ENCODE data around the gene GRK4.

GRK4 gene

DNA sequence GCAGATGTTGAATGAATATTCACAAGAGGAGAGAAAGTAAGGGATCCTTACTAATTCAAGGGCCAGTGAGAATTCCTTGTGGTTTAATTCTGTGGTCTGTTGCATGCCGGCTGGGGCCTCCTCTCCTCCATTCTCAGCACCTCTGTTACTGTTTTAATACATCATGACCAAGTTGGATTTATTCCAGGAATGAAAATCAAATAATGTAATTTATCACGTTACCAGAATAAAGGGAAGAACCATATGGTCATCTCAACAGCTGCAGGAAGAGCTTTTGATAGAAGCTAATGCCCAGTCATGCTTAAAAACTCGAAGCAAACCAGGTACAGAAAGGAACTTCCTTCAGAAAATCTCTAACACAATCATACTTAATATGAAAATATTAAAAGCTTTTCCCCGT lies 54.1 kb downstream of the GRK4 start:
- no peak for DNase-seq

DNA sequence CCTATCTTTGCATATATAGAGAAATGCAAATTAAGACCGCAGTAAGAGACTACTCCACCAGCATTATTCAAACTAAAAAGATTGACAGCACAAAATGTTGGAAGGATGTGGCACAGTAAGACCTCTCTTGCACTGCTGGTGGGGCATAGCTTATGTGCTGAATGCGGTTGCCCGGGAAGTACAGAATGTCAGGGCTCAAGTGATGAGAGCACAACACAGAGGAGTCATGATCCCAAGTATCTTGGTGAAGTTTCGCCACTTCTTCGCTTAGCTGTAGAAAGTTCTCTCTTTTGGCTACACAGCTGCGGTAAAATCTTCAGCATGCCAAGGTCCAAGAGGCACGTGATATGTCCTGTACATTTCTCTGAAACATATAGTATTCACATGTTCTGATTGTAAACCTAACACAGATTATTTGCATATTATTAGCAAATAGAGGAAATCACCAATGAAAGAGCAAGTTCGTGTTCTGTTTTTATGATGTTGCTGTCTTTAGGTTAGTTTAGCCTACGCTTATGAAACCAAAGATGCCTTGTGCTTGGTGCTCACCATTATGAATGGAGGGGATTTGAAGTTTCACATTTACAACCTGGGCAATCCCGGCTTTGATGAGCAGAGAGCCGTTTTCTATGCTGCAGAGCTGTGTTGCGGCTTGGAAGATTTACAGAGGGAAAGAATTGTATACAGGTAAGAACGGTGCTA lies 55.9 kb downstream of the GRK4 start:
- no peak for DNase-seq

DNA sequence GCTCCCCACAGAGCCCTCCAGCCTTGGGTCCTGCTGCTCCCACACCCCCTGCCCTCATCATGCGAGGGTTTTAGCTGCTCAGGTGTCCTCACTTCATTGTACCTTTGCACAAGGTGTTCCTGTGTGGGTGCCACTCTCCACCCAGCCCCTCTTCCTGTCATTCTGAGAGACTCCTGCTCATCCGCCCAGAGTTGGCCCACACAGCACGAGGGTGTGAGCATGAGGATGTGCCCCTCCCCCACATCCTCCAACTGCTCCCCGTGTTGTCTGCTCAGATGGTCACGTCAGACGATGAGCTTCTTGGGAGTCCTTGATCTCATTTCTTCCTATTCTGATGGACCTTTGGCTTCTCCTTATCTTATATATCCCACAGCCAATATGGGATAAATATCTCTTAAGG lies 57.8 kb downstream of the GRK4 start:
- DNase-seq = no peak

DNA sequence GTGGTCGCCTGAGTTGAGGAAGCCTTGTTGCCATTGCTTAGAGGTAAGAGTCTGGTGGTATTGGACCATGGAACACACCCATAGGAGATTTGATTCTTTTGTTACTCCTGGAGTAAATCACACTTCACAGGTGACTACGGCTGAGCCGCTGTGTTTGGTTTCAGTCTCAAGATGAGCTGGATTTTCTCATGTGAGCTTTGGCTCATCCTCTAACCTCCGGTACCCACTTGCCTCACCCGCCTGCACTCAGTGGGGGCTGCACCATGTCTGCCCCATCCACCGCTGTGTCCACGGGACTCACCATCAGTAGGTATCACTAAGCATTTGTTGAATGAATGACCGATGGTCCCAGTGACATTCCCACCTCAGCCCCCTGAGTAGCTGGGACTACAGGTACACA lies 58.3 kb downstream of the GRK4 start:
- no peak for DNase-seq

DNA sequence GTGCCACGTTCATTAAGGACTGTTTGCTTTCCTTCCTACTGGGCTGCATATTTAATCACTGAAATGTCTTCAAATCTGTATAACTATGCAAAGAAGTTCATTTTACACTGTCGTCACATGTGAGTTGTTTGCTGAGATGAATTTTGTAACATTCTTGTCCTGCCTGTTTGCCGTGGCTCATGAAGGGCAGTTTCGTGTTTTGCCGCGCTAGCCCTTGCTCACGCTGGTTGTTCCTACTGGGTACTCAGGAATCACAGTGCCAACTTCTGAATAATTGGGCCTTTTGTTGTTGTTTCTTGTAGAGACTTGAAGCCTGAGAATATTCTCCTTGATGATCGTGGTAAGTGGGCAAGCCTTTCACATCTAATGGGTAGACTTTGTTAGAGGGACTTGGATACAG lies 58.7 kb downstream of the GRK4 start:
- no peak for DNase-seq

DNA sequence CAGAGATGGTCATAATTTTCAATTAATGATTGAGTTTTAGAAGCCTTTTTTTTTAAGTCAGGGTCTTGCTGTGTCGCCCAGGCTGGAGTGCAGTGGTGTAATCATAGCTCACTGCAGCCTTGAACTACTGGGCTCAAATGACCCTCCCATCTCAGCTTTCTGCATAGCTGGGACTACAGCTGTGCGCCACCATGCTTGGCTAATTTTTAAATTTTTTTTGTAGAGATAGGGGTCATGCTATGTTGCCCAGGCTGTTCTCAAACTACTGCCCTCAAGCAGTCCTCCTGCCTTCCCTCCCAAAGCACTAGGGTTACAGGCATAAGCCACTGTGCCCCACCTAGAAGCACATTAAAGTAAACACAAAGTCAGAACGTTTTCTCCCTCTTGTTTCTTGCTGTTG lies 59.3 kb downstream of the GRK4 start:
- DNase-seq = no peak

DNA sequence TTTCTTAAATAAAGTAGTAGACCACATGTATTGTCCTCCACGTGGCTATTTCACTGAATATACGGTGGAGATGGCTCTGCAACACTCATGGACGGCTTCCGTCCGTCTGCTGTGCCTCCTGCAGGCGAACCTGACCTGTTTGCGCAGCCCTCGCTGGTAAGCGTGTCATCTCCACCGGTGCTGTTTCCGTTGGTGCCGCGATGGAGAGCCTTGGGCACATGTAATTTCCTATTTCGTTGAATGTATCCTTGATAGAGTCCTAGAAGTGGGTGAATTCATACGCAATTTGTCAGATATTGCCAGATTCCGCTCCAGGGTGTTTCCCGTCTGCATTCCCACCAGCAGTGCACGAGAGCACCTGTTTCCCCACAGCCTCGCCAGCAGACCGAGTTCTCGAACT lies 62.5 kb downstream of the GRK4 start:
- DNase-seq = no peak

DNA sequence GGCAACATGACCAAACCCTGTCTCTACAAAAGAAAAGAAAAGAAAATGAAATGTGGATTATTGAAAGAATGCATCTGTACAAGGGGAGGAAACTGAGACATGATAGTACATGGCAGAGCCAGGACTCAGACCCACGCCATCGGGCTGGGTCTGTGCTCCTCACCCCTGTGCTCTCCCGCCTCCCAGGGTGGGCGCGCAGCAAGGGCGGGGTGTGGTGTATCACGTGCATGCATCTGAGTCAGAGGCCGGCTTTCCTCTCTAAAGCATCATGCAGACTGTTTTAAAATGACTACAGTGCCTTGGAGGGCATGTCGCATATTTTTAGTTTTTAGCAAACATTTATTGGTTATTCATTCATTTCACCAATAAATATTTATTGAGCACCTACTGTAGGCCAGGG lies 63.2 kb downstream of the GRK4 start:
- no peak for DNase-seq

DNA sequence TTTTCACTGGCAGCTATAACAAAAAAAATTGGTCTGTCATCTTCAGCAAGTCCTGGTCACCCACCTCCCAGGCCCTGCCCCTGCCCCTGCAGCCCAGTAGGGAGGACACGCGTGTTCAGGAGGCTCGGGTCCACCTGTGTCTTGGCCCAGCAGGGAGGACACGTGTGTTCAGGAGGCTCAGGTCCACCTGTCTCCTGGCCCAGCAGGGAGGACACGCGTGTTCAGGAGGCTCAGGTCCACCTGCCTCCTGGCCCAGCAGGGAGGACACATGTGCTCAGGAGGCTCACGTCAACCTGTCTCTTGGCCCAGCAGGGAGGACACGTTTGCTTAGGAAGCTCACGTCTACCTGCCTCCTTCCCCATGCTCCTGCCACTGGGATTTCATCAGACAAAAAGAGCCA lies 66.1 kb downstream of the GRK4 start:
- no peak for DNase-seq

DNA sequence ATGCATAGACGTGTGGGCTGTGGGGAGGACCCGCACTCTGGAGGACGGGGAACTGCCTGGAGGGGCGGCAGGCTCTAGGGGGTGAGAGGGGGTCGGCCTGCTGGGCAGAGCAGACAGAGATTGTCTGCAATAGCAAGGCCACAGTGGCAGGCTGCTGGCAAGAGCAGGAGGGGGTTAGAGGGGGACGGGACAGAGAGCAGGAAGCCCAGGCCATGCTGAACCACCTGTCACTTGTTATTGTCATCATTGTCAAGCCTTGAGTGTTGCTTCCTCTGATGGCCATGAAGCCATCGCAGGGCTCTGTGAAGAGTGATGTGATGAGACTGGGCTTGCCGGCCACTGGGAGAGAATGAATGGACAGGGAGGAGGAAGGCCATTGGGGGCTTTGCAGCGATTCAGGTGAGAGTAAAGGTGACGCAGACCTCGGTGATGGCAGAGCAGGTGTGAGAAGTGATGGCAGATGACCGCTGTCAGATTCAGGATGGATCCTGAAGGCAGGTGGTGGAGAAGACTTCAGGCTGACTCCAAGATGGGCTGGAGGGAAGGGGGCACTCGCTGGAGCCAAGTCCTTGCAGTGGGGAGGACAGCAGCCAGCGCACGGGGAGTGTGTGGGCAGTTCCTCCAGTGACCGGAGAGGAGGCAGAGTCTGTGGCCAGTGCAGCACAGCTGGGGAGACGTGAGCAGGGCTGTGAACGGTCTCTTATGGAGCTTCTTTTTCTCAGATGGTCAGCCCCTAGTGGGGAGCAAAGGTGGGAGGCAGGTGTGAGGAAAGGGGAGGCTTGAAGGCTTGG lies 67.4 kb downstream of the GRK4 start:
- no peak for DNase-seq

DNA sequence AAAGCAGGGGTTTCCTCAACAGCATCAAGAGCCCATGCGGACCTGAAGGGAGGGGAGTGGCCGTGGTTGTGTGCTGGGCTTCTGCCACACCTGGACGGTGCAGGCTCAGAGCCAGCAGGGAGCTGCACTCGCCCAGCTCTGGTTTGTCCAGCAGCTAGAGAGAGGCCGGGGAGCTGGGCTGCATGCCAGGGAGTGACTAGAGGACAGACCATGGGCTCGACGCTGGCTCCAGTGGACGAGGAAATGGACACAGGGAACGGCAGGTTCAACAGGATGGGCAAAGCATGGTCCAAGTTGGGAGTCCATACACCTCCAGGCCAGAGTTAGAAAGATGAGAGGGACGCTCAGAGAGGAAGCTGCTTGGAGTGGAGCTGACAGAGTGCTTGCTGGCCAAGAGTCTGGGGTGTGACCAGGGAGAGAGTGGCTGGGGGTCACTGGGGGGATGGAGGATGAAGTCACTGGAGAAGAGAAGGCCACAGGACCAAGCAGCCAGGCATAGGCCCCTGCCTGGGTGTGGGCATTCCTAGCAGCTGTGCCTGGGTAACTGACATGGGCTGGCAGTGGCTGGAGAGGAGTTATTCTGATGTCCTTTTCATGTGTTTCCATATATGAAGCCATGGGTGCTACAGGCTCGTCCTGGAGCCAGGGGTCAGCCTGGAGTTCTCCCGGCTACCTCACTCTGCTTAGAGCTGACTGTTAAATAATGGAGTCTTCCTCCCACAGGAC lies 68.1 kb downstream of the GRK4 start:
- DNase-seq = no peak

DNA sequence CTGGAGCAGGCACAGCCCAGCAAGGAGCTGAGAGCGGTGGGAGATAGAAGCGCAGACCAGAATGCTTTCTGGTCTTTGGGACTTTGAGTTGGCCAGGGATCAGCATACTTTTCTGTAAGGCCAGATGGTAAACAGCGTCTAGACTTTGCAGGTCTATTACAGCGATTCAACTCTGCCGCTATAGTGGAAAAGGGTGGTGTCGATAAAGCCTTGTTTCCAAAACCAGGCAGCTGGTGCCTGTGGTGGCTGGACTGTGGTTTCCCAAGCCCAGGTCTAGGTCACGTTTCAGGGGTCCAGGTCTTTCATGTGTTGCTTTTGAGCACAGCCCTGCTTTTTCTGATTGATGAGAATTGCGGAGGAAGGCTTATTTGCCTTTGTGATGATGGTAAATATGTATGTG lies 70.9 kb downstream of the GRK4 start:
- DNase-seq = no peak

DNA sequence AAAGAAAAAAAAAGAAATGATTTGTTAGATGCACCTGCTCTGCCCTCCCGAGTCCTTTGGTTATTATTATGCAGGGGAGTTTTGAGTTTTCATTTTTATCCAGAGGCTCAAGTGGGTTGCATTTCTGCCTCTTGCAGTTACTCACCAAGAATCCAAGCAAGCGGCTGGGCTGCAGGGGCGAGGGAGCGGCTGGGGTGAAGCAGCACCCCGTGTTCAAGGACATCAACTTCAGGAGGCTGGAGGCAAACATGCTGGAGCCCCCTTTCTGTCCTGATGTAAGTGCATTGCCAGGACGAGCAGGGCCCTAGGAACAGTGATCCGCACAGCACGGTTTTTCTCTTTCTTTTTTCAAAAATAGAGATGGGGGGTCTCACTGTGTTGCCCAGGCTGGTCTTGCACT lies 71.9 kb downstream of the GRK4 start:
- no peak for DNase-seq

DNA sequence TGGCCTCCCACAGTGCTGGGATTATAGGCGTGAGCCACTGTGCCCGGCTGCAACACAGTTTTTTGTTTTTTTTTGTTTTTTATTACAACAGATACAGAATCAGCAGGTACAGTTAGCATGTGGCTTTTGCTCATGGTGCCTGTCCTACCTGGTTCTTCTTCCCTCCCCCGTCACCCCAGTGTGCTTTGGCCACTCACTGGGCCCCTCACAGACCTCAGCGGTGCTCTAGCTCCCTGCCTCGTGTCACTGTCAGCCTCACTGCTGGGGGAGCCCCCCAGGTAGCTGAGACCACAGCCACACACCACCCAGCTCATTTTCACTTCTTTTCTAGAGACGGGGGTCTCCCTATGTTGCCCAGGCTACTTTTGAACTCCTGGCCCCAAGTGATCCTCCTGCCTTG lies 72.3 kb downstream of the GRK4 start:
- no peak for DNase-seq

DNA sequence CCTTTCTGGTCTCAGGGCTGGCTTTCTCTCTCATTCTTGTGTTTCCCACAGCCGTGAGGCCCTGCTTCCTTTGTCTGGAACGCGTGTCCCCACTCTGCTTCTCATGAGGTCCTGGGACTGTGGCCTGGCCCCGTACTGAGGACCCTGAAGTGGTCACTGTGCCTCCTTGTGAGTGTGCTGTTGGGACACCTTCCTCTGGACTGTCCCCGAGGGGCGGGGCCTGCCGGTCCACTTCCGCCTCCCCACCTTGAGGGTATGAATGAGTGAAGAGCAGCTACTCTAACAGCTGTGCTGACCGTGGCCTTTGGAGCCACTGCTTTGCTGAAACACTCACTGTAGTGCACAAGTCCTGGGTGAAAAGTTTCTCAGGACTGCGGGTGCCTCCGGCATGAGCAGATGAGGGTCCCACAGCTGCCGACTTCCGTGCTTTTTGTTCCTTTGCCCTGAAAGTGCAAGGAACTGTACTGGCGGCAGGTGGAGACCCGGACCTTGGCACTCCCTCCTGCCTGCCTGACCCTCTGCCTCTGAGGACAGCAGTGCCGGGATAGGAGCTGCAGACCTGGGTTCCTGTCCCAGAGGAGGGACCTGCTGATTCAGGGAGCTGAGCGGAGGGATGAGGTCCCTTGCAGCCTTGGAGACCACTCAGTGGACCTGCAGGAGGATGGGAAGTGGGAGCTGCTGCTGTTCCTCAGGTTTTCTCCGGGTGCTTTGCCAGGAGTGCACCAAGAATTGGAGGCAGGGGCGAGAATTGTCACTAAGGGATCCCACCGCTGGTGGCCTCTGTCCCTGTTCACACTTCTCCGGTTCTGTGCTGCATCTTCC lies 73.0 kb downstream of the GRK4 start:
- DNase-seq = no peak

DNA sequence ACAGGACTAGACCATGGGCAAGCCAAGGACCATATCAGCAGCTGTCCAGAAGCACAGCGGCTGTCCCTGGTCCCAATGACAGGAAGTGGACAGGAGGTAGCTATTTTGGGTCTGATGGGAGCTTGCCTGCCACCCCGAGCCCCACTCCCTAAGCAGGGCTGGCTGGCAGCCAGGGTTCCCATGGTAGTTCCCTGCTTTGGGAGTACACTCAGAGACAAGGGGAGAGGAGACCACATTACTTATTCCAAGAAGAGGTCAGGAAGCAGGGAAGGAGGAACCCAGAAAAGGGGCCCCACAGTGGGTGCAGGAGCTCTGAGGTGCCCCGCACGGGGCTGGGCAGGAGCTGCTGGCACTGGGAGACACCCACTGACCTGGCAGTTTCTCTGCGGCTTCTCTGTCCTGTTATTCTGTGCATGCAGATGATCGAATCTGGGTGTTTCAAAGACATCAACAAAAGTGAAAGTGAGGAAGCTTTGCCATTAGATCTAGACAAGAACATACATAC lies 74.6 kb downstream of the GRK4 start:
- no peak for DNase-seq

DNA sequence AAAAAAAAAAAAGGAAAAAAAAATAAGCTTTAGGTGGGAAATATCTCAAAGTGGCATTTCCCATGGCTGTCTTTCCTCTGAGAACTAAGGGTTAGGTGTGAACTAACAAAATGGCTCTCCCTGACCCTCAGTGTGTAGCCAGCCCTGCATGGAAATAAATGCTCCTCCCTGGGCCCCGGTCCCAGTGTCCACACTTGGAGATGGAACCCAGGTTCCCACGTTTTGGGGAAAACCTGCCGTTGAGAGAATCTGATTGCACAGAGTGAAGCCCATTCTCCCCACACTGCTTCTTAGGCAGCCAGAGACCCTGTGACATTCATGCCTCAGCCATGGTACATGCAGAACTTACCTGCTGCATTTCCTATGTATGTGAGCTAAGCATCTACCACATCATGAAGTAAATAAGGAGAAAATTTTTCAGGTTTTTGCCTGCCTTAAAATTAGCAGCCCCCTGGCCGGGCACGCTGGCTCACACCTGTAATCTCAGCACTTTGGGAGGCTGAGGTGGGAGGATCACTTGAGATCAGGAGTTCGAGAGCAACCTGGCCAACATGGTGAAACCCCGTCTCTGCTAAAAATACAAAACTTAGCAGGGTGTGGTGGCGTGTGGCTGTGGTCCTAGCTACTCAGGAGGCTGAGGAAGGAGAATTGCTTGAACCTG lies 76.5 kb downstream of the GRK4 start:
- DNase-seq = no peak

DNA sequence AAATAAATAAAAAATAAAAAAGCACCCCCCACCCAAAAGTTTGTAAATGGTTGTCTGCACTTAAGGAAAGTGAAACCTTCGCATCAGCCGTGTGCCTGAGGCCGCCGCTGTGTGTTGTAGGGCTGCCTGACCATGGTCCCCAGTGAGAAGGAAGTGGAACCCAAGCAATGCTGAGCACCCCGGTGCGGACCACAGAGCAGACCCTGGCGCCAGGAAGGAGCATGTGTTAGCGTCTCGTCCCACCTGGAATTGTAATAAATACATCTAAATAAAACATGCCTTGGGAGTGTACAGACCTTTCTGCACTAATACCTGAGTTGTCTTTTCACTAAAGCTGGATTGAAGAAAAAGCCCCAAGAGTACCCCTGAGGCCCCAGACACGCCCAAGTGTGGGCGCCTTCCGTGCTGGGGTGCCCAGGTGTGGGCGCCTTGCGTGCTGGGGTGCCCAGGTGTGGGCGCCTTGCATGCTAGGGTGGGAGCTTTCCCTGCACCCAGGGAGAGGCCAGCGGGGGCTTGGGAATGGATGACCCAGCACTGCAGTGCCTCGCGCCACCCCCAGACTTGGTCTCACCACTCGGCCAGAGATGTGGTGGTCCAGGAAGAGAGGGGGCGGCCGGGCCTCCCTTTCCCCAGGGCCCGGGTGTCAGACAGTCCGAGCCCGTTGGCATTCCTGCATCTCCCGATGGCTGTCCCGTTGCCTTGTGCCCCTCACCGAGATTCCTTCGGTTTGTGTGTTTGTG lies 77.3 kb downstream of the GRK4 start:
- DNase-seq = no peak

DNA sequence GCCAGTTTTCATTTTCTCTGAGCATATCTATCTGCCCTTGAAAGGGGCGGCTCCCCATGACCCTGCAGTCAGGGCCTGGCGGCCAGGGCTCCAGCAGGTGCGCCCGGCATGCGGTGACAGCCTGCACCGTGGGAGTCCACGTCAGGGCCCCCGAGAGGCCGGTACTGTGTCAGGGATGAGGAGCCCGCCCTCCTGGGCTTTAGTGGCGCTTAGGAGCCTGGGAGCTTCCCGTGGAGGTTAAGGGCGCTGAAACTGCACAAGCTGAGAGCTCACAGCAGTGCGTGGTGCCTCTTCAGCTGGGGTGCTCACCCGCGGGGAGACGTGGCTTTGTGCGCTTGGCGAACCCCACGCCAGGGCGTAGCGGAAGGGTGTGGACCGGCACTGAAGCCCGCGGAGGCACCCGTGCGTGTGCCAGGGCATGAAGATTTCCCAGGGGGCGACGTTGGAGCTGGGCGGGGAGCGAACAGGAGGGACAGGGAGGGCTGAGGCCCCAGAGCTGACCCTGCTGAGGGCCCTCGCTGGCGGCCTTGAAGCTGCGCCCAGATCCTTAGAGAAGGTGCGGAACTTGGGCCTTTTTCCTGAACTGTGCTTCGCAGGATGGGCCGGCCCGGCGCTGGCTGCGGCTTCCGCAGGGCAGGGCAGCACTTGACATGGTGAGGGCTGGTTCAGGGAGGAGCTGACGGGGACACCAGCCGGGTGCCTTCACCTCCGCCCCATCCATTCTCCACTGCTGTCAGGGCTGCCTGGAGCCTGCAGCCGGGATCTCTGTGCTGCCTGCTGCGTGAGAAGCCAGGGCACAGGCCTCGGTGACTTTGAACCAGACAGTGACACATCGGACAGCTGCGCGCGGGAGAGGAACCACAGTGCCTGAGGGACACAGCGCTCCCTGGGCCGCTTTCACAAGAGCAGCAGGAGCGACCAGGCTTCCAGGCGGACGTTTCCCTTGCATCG lies 78.1 kb downstream of the GRK4 start:
- no peak for DNase-seq

DNA sequence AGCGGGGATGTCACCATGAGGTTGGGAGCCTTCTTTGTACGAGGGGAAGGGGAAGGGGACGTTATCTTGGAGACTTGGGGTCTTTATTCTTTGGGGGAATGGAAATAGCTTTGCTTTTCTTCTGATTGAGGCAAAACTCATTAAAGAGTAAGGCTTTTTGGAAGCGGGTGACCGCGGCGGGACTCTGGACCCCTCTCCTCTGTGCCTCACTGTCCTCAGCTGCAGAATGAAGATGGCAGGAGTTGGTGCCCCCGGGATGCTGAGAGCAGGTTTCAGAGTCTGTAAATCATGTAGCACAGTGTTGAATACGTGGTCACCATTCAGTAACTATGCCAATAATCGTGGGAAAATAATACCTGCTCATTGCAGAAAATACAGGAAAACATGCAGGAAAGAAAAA lies 78.9 kb downstream of the GRK4 start:
- DNase-seq = no peak
